ENCODE results near the gene GRWD1. TPM values are rescaled to one million over a fixed set of nuclear protein-coding genes. Genes with fewer than 3 reads are reported as not detected.

The GRWD1 gene
- total and polyA plus RNA-seq, 2 experiments from 2014 or later: 25.2 to 33.1 TPM

DNA sequence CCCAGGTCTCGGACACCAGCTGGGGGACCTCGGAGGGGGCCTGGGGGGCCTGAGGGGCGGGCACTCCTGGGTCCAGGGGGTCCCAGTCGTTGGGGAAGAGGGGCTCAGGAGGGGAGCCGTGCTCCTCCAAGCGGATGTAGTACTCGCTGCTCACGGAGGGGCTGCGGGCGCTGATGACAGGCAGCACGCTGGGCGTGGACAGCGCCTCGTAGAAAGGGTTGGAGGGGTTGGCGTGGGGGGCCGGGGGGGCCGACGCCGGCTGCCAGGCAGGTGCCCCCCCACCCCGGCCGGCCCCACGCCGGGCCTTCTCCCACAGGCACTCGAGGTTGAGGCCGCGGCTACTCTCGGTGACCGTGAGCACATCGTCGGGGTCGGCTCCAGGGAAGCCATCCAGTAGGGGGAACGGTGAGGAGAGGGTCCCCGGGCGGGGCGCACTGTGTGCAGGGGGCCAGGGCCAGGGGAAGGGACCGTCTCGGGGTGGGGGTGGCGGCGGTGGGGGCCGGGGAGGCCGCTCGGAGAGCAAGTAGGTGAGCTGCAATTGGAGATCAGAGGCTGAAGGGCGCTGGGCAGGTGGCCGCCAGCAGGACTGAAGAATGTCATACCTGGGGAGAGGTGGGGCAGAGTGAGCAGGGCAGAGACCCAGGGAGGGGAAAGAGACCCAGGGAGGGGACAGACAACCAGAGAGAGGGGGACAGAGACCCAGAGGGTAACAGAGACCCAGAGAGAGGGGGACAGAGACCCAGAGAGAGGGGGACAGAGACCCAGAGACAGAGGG is 53.7 kb downstream of the GRWD1 start:
- Histone ChIP-seq H2AFZ (no peak overlapping the region), H3K9me3 (ENCODE audit: low read depth) (no peaks in the 10 kb centered on the region), H3K27ac (no peak overlapping the region), H3K36me3 (replicated peaks; ENCODE audit: insufficient read depth, low read depth) (no peaks in the 10 kb centered on the region), H3K27me3 (no peaks in the 10 kb centered on the region), H3K4me3 (no peak overlapping the region), H3K4me1 (ENCODE audit: insufficient read depth) (peaks cover 3% of the 10 kb centered on the region), H4K20me1 (ENCODE audit: insufficient read depth, poor library complexity, severe bottlenecking) (no peaks in the 10 kb centered on the region), H3K79me2 (peaks cover 3% of the 10 kb centered on the region), H3K4me2 (no peak overlapping the region), H3K9me2 (replicated peaks; ENCODE audit: insufficient read depth) (no peaks in the 10 kb centered on the region)
- TF ChIP-seq EZH2phosphoT487 (IDR thresholded peaks at IDR 0.05; ENCODE audit: low read depth, severe bottlenecking, unreplicated experiment) (no peak), EZH2 (IDR thresholded peaks at IDR 0.05; ENCODE audit: borderline replicate concordance) (no peak)
- TF ChIP-seq, protein P1, sequence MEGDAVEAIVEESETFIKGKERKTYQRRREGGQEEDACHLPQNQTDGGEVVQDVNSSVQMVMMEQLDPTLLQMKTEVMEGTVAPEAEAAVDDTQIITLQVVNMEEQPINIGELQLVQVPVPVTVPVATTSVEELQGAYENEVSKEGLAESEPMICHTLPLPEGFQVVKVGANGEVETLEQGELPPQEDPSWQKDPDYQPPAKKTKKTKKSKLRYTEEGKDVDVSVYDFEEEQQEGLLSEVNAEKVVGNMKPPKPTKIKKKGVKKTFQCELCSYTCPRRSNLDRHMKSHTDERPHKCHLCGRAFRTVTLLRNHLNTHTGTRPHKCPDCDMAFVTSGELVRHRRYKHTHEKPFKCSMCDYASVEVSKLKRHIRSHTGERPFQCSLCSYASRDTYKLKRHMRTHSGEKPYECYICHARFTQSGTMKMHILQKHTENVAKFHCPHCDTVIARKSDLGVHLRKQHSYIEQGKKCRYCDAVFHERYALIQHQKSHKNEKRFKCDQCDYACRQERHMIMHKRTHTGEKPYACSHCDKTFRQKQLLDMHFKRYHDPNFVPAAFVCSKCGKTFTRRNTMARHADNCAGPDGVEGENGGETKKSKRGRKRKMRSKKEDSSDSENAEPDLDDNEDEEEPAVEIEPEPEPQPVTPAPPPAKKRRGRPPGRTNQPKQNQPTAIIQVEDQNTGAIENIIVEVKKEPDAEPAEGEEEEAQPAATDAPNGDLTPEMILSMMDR (IDR thresholded peaks at IDR 0.05; ENCODE audit: poor library complexity): no peak
- DNase-seq (ENCODE audit: low spot score): peak; percentile 8
- 92% methylated on average over 10 of the region's 44 CpGs for WGBS (ENCODE audit: low lambda C conversion rate, missing lambda C conversion rate)

DNA sequence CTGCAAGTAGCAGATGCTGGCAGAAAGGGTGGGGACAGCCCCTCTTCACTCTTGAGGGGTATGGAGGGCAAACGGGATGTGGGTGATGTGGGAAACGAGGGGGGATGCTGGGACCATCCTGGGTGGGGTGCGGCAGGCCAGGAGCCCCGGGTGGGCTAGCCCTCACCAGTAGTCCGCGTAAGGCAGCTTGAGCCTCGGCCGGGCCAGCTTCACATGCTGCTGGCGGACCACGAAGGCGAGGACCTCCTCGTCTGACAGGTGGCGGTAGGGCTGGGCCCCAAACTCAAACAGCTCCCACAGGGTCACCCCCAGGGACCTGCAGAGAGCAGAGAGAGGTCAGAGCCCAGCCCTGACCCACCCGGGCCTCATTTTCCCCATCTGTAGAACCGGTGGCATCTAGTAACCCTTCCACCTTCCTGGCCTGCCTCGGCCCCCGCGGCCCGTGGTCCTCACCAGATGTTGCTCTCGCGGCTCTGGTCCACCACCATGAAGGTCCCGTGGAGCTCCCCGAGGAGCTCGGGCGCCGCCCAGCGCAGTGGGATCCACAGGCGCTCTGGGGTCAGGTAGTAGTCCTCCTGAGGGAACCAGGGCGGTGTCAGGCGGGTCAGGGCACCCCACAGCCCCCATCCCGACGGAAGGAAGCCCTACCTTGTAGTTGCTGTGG is 55.2 kb downstream of the GRWD1 start:
- H3K27ac ChIP-seq: peak overlapping the region; percentile 40
- 60% methylated on average over 32 of the region's 32 CpGs for WGBS (ENCODE audit: low lambda C conversion rate, missing lambda C conversion rate)
- DNase-seq (ENCODE audit: low spot score): no peak
- H3K4me1 ChIP-seq (ENCODE audit: insufficient read depth): peaks cover 3% of the 10 kb centered on the region
- no peaks in the 10 kb centered on the region for H3K9me2 ChIP-seq (replicated peaks; ENCODE audit: insufficient read depth)
- peaks cover 3% of the 10 kb centered on the region for H3K79me2 ChIP-seq
- H3K36me3 ChIP-seq (replicated peaks; ENCODE audit: insufficient read depth, low read depth): no peaks in the 10 kb centered on the region
- H3K27me3 ChIP-seq: no peaks in the 10 kb centered on the region
- no peaks in the 10 kb centered on the region for H3K9me3 ChIP-seq (ENCODE audit: low read depth)
- H4K20me1 ChIP-seq (ENCODE audit: insufficient read depth, poor library complexity, severe bottlenecking): no peaks in the 10 kb centered on the region
- no peak overlapping the region for H2AFZ ChIP-seq
- H3K4me3 ChIP-seq: peak overlapping the region; percentile 23
- peak overlapping the region; percentile 87 for H3K4me2 ChIP-seq
- TF ChIP-seq EZH2phosphoT487 (IDR thresholded peaks at IDR 0.05; ENCODE audit: low read depth, severe bottlenecking, unreplicated experiment) (no peak), EZH2 (IDR thresholded peaks at IDR 0.05; ENCODE audit: borderline replicate concordance) (no peak)
- TF ChIP-seq, protein P1 (IDR thresholded peaks at IDR 0.05; ENCODE audit: poor library complexity): no peak

DNA sequence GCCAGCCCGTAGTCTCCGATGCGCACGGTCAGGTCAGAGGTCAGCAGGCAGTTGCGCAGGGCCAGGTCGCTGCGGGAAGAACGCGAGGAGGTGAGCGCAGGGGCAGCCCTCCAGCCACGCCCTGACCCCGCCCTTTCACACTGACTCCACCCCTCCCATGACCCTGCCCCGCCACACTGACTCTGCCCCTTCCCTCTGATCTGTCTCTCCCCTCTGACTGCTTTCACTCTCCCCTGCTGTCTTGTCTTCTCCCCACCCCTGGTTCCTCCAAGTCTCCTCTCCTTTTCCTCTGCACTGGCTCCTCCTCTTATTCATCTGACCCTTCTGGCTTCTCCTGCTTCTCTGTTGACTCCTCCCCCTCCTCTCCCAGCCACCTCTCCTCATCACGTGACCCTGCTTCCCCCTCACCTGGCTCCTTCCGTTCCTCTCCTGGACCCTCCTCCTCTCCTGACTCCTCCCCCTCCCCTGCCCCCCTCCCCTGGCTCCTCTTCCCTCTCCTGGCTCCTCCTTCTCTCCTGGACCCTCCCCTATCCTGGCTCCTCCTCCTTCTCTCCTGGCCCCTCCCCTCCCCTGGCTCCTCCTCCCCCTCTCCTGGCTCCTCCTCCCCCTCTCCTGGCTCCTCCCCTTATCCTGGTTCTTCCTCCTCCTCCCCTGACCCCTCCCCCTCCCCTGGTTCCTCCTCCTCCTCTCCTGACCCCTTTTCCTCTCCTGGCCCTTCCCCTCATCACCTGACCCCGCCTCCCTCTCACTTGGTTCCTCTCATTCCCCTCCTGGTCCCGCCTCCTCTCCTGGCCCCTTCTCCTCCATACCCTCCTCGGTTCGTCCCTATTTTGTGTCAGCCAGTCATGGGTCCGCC is 55.9 kb downstream of the GRWD1 start:
- WGBS (ENCODE audit: low lambda C conversion rate, missing lambda C conversion rate): 7% methylated on average over 15 of the region's 20 CpGs
- TF ChIP-seq EZH2phosphoT487 (IDR thresholded peaks at IDR 0.05; ENCODE audit: low read depth, severe bottlenecking, unreplicated experiment): no peak
- Histone ChIP-seq H3K27me3 (no peaks in the 10 kb centered on the region), H4K20me1 (ENCODE audit: insufficient read depth, poor library complexity, severe bottlenecking) (no peaks in the 10 kb centered on the region), H3K4me3 (no peak overlapping the region), H3K4me1 (ENCODE audit: insufficient read depth) (peaks cover 3% of the 10 kb centered on the region), H3K9me2 (replicated peaks; ENCODE audit: insufficient read depth) (no peaks in the 10 kb centered on the region), H3K9me3 (ENCODE audit: low read depth) (no peaks in the 10 kb centered on the region), H3K79me2 (no peaks in the 10 kb centered on the region), H2AFZ (no peak overlapping the region), H3K27ac (peak overlapping the region; percentile 40), H3K36me3 (replicated peaks; ENCODE audit: insufficient read depth, low read depth) (no peaks in the 10 kb centered on the region), H3K4me2 (peak overlapping the region; percentile 87)
- peak; percentile 97 for DNase-seq (ENCODE audit: low spot score)
